IMR-90 (cell line): ENCODE data around the gene FBN1.

Source experiments
- BHLHE40 ChIP-seq: fragments of 150-350 bp; IDR thresholded peaks from 2 replicates; pipeline ENCODE4 v1.6.1; 2016; ENCODE audit warnings: mild to moderate bottlenecking, low read depth, low read length
- CEBPB ChIP-seq: IDR thresholded peaks from 2 replicates; pipeline ENCODE4 v1.6.1; 2012; ENCODE audit warnings: low read depth, low read length, improper control_type of control experiment
- MAZ ChIP-seq: IDR thresholded peaks from 2 replicates; pipeline ENCODE4 v1.6.1; 2012; ENCODE audit warnings: low read depth, mild to moderate bottlenecking, low read length, improper control_type of control experiment, moderate library complexity, borderline replicate concordance
- MXI1 ChIP-seq: IDR thresholded peaks from 2 replicates; pipeline ENCODE4 v1.6.1; 2012; ENCODE audit warnings: low read depth, mild to moderate bottlenecking, low read length, moderate library complexity, borderline replicate concordance
- NFE2L2 ChIP-seq: fragments of 150-350 bp; IDR thresholded peaks from 2 replicates; pipeline ENCODE4 v1.6.1; 2016; ENCODE audit warnings: low read depth, mild to moderate bottlenecking, low read length
- POLR2A ChIP-seq: IDR thresholded peaks from 2 replicates; pipeline ENCODE4 v1.6.1; 2012; ENCODE audit warnings: mild to moderate bottlenecking, low read depth, low read length
- RAD21 ChIP-seq: IDR thresholded peaks from 2 replicates; pipeline ENCODE4 v1.6.1; 2012; ENCODE audit warnings: low read length, improper control_type of control experiment
- RCOR1 ChIP-seq: IDR thresholded peaks from 2 replicates; pipeline ENCODE4 v1.6.1; 2012; ENCODE audit warnings: mild to moderate bottlenecking, low read length, improper control_type of control experiment; ENCODE audit not compliant: insufficient replicate concordance
- RFX5 ChIP-seq: IDR thresholded peaks from 2 replicates; pipeline ENCODE4 v1.8.0; 2012; ENCODE audit warnings: low read depth, mild to moderate bottlenecking, low read length, moderate library complexity
- SMC3 ChIP-seq: fragments of 150-350 bp; IDR thresholded peaks from 2 replicates; pipeline ENCODE4 v1.6.1; 2016; ENCODE audit warnings: low read depth, mild to moderate bottlenecking, antibody characterized with exemption, low read length, moderate library complexity
- TF ChIP-seq, protein P1 (sequence below): conservative IDR thresholded peaks from 2 replicates; pipeline ENCODE4 v1.5.1; 2012; ENCODE audit warnings: mild to moderate bottlenecking, low read depth, low read length, improper control_type of control experiment
- TF ChIP-seq, protein P2 (sequence below): fragments of 150-350 bp; IDR thresholded peaks from 2 replicates; pipeline ENCODE4 v1.6.1; 2017; ENCODE audit warnings: mild to moderate bottlenecking, antibody characterized with exemption, low read length, low read depth
- TF ChIP-seq, protein P3 (sequence below): fragments of 150-350 bp; IDR thresholded peaks from 2 replicates; pipeline ENCODE4 v1.6.1; 2016; ENCODE audit warnings: low read depth, mild to moderate bottlenecking, low read length, moderate library complexity, borderline replicate concordance

DNA sequence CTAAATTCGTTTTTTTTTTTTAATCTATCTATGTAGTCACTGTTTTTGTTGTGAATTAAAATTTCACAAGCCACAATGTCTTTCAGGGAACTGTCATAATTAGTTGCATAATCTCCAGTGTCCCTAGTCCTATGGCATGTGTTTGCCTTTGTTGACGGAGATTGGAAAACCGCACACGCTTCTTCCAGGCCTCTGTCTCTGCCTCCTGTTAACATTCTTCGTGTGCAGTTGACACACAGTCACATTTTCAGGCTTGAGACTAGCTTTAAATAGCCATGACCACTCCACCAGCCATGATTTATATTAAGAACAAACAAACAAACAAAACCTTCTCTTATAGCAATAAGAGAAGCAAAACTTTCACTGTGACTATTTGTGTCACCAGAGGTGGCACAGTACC, 174.4 kb downstream of the FBN1 start:
- TF ChIP-seq, protein P1, sequence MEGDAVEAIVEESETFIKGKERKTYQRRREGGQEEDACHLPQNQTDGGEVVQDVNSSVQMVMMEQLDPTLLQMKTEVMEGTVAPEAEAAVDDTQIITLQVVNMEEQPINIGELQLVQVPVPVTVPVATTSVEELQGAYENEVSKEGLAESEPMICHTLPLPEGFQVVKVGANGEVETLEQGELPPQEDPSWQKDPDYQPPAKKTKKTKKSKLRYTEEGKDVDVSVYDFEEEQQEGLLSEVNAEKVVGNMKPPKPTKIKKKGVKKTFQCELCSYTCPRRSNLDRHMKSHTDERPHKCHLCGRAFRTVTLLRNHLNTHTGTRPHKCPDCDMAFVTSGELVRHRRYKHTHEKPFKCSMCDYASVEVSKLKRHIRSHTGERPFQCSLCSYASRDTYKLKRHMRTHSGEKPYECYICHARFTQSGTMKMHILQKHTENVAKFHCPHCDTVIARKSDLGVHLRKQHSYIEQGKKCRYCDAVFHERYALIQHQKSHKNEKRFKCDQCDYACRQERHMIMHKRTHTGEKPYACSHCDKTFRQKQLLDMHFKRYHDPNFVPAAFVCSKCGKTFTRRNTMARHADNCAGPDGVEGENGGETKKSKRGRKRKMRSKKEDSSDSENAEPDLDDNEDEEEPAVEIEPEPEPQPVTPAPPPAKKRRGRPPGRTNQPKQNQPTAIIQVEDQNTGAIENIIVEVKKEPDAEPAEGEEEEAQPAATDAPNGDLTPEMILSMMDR: no peak
- TF ChIP-seq POLR2A (no peak), MXI1 (no peak), RCOR1 (no peak), CEBPB (no peak), SMC3 (no peak), RAD21 (no peak), NFE2L2 (no peak), MAZ (no peak), RFX5 (no peak), BHLHE40 (no peak)
- TF ChIP-seq, protein P2, sequence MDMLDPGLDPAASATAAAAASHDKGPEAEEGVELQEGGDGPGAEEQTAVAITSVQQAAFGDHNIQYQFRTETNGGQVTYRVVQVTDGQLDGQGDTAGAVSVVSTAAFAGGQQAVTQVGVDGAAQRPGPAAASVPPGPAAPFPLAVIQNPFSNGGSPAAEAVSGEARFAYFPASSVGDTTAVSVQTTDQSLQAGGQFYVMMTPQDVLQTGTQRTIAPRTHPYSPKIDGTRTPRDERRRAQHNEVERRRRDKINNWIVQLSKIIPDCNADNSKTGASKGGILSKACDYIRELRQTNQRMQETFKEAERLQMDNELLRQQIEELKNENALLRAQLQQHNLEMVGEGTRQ: no peak
- TF ChIP-seq, protein P3, sequence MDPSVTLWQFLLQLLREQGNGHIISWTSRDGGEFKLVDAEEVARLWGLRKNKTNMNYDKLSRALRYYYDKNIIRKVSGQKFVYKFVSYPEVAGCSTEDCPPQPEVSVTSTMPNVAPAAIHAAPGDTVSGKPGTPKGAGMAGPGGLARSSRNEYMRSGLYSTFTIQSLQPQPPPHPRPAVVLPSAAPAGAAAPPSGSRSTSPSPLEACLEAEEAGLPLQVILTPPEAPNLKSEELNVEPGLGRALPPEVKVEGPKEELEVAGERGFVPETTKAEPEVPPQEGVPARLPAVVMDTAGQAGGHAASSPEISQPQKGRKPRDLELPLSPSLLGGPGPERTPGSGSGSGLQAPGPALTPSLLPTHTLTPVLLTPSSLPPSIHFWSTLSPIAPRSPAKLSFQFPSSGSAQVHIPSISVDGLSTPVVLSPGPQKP: no peak
